GM18867 (cell line): Measurements from ENCODE around the gene RBBP6.
"Not testable (repeated sequence)": the region's sequence is repeated elsewhere in the genome, so short reads cannot be mapped to it uniquely, and the experiment has no call there.

Experiments used
- ATAC-seq: cut with Tn5 transposase; IDR thresholded peaks from one replicate; pipeline ENCODE4 v1.9.1; 2021; ENCODE audit warnings: mild to moderate bottlenecking, moderate library complexity; ENCODE audit not compliant: unreplicated experiment

The RBBP6 gene, protein sequence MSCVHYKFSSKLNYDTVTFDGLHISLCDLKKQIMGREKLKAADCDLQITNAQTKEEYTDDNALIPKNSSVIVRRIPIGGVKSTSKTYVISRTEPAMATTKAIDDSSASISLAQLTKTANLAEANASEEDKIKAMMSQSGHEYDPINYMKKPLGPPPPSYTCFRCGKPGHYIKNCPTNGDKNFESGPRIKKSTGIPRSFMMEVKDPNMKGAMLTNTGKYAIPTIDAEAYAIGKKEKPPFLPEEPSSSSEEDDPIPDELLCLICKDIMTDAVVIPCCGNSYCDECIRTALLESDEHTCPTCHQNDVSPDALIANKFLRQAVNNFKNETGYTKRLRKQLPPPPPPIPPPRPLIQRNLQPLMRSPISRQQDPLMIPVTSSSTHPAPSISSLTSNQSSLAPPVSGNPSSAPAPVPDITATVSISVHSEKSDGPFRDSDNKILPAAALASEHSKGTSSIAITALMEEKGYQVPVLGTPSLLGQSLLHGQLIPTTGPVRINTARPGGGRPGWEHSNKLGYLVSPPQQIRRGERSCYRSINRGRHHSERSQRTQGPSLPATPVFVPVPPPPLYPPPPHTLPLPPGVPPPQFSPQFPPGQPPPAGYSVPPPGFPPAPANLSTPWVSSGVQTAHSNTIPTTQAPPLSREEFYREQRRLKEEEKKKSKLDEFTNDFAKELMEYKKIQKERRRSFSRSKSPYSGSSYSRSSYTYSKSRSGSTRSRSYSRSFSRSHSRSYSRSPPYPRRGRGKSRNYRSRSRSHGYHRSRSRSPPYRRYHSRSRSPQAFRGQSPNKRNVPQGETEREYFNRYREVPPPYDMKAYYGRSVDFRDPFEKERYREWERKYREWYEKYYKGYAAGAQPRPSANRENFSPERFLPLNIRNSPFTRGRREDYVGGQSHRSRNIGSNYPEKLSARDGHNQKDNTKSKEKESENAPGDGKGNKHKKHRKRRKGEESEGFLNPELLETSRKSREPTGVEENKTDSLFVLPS (N-terminal part only)

DNA sequence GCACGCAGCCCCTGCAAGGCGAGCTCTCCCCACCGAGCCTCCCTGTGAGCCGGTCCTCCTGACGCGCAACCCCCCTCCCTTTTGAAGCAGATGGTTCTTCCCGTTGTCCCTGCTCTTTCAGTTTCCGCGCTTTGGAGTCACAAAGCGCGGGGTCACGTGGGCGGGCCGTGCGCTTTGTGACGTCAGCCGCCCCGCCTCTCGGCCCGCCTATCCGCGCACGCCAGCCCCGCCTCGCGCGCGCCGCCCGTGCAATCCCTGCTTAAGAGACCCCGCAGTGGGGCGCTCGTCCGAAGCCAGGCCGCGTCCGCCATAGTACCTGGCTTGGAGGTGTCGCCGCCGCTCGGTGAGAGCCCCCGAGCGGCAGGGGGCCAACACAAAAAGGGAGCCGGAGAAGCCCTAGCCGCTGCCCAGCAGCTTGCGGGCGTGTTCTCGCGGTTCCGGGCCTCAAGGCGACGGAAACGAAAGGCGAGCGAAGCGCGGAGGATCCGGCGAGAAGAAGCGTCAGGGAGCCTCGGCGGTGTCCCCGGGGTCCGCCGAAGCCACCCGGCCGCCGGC lies at the start of gene RBBP6:
RBBP6 (plus strand) TSS at position 272 of the 555 bp plus-strand sequence. CDS start 1,061 bp downstream, outside the sequence.
- ATAC-seq: peak; percentile 88

DNA sequence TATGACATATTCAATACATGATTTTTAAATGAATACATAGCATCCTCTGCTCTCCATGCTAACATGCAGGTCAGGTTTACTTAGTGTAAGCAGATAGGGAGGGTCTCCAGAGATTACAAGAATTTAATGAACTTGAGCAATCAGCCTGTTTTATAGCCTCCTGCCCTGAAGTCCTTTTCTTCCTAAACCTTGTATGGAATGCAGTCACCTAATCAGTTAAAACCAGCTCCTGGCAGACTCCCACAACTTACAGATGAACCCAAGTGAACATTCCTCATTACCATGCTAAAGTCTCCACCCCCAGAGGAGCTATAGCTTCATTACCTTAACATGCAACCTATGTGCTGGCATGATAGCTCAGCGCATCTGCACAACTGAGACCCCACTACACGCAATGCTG lies 48.5 kb upstream of the RBBP6 start:
- no peak for ATAC-seq

DNA sequence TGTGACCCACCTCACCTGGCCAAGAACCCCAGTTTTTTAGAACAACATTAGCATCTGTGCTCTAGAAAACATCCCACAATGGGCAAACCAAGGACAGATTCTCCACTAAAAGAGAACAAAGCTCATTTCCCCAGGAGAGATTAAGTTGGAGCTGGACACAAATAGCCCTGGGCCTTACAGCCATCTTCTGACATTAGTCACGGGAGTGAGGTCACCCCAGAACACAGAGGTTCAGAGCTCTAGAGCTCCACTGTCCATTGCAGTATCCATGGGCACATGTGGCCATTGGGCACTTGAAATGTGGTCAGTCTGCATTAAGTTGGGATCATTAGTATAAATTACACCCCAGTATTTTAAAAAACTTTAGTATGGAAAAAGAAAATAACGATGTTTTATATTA lies 47.6 kb upstream of the RBBP6 start:
- ATAC-seq: no peak

DNA sequence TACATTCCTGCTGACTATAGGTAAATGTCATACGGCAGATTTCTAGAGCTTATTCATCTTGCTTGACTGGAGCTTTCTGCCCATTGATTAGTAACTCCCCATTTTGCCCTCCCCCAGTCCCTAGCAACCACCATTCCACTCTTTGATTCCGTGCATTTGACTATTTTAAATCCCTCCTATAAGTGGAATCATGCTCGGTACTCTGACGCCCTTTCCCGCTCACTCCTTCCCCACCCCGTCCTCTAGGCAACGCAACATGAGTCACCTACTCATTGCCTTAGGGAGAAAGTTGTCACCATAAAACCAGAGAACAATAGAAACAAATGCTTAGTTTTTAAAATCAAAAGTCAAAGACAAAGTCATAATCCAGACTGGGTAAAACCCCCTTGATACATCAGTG lies 45.5 kb upstream of the RBBP6 start:
- ATAC-seq: no peak

DNA sequence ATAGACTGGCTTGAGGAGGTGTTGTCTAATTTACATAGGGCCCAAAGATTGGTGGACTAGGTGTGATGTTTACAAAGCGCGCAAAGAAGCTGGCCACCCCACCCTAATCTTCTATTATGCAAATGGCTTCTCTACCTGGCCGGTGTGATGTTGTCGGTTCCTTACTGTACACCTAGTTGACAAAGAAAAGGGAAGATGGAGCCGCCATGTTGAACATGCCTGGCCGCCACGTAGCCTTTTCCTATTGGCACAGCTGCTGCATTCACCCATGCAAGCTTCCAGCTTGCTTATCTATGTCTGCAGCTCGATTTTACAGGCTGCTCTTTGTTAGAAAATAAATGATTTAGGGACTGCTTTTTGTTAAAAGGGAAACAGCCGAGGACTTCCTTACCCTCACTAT lies 44.2 kb upstream of the RBBP6 start:
- not testable (repeated sequence) for ATAC-seq

DNA sequence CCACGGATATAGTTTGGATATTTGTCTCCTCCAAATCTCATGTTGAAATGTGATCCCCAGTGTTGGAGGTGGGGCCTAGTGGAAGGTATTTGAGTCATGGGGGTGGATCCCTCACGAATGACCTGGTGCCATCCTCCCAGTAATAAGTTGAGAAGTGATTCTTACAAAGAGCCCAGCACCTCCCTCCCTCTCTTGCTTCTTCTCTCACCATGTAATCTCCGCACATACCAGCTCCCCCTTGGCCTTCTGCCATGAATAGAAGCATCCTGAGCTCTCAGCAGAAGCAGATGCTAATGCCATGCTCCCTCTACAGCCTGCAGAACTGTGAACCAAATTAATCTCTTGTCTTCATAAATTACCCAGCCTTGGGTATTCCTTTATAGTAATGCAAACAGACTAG lies 41.9 kb upstream of the RBBP6 start:
- ATAC-seq: no peak

DNA sequence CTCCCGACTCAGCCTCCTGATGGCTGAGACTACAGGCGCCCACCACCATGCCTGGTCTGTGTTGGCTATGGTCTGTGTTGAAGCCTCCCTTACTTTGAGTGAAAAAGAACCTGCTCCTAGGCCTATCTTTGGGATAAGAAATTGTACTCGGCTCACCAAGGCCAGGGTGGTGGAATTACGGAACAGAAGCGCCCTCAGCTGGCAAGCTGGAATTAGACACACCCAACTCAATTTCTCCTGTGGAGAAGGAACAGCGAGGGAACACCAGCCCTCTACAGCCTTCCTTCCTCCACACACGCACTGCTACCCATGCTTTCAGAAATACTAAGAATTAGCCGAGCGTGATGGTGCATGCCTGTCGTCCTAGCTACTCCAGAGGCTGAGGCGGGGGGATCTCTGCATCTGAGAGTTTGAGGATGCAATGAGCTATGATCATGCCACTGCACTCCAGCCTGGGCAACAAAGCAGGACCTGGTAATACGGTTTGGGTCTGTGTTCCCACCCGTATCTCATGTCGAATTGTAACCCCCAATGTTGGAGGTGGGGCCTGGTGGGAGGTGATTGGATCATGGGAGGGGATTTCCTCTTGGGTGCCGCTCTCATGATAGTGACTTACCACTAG lies 40.1 kb upstream of the RBBP6 start:
- no peak for ATAC-seq

DNA sequence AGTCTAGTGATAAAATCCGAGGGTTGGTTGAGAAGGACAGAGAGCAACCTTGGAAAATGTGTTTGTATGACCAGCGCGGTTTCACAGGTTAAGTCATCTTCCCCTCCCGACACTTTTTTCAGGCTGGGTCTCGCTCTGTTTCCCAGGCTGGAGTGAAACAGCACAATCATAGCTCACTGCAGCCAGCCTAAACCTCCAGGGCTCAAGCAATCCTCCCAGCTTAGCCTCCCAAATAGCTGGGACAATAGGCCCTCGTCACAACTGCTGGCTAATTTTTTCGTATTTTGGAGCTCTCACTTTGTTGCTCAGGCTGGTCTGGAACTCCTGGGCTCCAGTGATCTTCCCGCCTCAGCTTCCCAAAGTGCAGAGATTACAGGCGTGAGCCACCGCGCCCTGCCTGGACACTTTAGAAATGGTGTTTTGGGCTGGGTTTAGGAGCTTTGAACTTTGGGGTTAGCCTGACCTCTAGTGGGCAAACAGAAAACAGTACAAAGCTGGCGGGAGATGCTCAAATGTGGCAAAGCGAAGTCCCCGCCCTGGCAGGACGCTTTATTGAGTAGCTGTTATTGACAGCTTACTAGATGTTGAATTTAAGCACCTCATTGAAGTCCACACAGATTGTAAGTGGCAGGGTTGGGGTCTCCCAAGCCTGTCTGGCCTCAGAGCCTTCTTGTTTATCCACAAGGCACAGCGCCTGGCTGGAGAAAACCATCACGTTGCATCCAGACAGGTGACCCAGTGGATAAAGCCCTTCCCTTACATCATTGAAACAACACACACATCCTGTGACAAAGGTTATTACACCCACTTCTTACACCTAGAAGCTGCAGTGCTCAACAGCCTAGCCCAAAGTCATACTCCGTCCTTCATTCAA lies 34.7 kb upstream of the RBBP6 start:
- peak; percentile 63 for ATAC-seq

DNA sequence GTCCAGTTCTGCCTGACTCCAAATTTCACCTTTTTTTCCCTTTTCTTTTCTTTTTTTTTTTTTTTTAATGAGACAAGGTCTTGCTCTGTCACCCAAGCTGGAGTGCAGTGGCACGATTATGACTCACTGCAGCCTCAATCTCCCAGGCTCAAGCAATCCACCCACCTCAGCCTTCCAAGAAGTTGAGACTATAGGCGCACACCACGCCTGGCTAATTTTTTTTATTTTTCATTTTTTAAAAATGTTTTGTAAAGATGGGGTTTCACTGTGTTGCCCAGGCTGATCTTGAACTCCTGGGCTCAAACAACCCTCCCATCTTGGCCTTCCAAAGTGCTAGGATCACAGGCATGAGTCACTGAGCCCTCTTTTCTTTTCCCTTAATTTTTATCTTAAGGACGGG lies 33.4 kb upstream of the RBBP6 start:
- no peak for ATAC-seq

DNA sequence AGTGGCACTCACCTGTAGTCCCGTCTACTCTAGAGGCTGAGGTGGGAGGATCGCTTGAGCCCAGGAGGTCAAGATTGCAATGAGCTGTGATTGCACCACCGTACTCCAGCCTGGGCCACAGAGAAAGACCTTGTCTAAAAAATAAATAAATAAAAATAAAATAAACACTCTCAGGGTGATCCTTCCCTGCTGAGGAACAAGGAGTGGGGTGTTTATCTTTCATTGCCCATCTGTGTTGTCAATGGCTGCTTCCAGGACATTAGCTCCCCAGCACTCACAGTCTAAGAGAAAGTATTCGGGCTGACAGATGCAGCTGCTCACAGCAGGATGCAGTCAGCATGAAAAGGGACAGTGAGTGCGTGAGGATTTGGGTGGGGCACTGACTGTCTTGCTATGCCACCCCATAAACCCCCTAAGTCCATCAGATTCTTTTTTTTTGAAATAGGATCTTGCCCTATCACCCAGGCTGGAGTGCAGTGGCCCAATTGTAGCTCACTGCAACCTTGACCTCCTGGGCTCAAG lies 31.3 kb upstream of the RBBP6 start:
- no peak for ATAC-seq

DNA sequence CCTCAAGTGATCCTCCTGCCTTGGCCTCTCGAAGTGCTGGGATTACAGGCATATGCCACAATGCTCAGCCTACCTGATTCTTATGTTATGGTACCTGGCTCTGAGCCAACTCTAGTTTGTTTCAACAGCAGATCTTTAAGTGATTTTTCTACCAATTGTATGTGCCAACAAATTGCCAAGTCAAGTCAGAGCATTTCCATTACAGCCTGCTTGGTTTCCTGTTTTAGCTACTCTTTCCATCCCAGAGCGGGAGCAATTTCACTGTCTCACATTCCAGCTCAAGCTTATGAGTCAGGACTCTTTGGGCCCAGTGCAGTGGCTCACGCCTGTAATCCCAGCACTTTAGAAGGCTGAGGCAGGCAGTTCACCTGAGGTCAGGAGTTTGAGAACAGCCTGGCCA lies 30.8 kb upstream of the RBBP6 start:
- no peak for ATAC-seq

DNA sequence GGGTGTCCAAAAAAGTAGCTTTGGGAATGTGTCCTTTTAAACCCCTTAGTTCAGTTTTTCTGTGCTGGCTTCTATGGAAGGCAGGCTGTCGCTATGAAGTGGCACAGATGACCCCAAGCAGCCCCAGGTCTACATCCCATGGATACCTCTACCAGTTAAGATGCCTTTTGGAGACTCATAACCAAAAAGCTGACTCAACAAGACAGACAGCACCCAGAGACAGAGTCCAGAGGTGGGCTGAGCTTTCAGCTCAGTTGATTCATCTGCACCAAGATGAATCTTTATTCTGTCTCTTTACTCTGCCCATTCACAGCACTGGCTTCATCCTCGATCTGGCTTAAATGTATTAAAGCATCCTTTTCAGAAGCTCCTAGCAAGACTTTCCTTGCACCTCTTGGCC lies 29.8 kb upstream of the RBBP6 start:
- no peak for ATAC-seq

DNA sequence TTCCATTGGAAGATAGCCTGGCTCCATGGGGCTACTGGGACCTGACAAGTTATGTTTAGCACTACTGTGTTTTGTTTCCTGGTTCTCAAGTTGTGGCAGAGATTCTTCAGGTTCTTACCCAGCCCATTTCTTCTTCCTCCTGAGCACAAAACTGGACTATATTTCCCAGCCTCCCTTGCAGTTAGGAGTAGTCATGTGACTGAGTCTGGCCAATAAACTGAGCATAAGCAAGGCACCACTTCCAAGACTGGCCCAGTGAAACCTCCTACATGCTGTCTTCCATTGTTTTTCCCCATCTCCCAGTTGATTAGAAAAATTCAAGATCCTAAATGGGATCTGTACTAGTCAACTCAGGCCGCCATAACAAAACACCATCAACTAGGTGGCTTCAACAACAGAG lies 28.2 kb upstream of the RBBP6 start:
- ATAC-seq: no peak

DNA sequence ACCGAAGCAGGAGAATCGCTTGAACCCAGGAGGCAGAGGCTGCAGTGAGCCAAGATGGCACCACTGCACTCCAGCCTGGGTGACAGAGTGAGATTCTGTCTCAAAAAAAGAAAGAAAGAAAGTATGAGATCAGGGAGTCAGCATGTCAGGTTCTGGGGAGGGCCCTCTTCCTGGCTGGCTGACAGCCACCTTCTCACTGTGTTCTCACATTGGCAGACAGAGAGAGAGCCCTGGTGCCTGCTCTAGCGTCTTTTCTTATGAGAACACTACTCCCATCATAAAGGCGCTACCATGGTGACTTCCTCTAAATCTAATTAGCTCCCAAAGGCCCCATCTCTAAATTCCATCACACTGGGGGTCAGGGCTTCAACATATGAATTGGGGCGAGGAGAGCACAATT lies 27.6 kb upstream of the RBBP6 start:
- no peak for ATAC-seq

DNA sequence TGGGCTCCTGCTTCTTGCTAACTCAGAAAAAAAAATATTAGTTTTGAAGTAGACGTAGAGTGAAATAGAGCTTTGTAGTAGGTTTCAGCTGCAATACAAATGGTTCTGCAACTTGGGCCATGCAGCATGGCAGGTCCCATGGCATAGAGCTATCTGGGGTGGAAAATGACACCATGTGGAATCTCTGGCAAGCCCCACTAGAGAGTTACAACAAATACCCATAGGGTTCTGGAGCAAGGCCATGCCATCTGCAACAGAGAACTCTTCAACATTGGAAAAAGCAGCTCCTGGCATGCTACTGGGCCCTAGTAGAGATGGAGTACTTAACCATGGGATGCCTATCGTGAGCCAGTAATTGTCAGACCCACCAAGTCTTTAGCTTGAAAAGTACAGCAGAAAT lies 25.3 kb upstream of the RBBP6 start:
- ATAC-seq: no peak

DNA sequence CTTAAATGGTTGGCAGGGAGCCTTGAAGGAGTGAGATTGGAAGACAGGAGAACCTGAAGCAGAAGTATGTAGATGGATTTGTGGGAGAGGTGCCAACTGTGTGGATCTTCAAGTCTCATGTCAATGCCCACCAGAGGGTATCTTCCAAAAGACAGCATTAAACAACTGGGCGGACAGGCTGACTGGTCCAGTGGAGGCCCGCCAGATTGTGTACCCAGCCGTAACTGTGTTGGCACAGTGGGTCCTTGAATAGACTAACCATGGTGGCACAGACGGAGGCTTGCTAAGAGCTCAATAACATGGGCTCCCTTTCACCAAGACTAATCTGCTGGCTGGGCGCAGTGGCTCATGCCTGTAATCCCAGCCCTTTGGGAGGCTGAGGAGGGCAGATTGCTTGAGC lies 24.2 kb upstream of the RBBP6 start:
- ATAC-seq: no peak

DNA sequence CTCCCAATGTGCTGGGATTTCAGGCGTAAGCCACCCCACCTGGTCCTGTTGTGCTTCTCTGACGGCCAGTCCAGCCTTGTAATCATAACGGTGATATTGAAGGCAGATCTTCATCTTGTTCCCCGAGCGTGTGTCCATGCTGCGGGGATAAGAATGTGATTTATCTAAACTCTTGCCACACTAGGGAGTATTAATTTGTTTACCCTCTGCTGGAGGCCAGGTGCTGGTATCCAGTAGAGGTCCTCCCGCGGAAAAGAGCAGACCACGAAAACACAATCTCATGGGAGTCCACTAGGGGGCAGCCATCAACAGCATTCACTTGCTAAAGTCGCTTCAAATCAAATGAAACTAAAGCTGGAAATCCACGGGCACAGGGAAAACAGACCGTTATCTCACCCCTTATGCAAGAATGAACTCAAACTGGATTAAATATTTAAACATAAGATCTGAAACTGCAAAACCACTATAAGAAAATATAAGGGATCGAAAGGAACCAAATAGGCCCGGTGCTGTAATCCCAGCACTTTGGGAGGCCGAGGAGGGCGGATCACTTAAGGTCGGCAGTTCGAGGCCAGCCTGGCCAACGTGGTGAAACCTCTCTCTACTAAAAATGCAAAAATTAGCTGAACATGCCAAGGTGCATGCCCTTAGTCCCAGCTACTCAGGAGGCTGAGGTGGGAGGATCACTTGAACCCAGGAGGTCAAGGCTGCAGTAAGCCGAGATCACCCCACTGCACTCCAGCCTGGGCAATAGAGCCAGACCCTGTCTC lies 22.3 kb upstream of the RBBP6 start:
- ATAC-seq: no peak

DNA sequence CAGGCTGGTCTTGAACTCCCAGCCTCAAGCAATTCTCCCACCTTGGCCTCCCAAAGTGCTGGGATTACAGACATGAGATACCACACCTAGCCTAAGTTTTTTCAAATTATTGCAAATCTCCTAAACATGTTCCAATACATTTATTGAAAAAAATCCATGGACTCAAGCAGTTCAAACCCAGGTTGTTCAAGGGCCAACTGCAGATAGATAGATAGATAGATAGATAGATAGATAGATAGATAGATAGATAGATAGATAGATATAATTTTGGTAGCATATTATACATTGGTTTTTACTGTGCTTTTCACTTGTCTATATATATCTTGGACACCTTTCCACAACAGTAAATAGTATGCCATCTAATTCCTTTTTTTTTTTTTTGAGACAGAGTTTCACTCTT lies 20.9 kb upstream of the RBBP6 start:
- no peak for ATAC-seq

DNA sequence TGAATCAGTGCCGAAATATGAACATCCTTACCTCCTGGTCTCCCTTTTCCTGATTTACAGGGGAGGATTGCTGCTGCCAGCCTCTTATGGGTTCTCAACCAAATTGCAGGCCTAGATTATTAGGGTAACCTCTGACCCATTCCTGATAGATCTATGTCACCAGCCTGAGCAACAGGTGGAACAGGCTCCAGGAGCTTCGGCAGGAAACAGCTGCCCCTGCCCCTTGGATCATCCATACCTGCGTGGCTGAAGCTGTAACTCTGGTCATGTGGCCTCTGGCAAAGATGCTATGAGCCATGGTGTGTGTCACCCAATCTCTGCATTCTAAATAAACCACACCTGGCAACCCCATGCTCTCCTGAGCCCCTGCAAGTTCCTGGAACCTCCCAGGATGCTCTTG lies 18.4 kb upstream of the RBBP6 start:
- ATAC-seq: no peak
